Measurements from ENCODE around the gene HYOU1.

- TF ChIP-seq ZFP3 (CRISPR knock-in tag; IDR thresholded peaks at IDR 0.05) = no peak
- no peak for TF ChIP-seq OSR1 (CRISPR knock-in tag; IDR thresholded peaks at IDR 0.05)
- no peak for TF ChIP-seq TCF4 (CRISPR knock-in tag; IDR thresholded peaks at IDR 0.05; ENCODE audit: borderline replicate concordance)
- no peak for TF ChIP-seq CREB5 (CRISPR knock-in tag; IDR thresholded peaks at IDR 0.05; ENCODE audit: low read depth)
- TF ChIP-seq RARB (CRISPR knock-in tag; IDR thresholded peaks at IDR 0.05) = no peak
Observed at GRCh38 chr11:119025099-119025473, 31.9 kb downstream of the HYOU1 start.

Measured in SK-N-SH treated with all-trans-retinoic acid at 6 μM for 48 hours (cell line).